Astrocyte of the cerebellum (primary cell): Measurements from ENCODE around the gene POFUT2.

ENCODE experiments used
- DNase-seq: peaks from one replicate; pipeline ENCODE4 v3.0.0-alpha.2; 2011; ENCODE audit warnings: low read depth
- H3K4me3 ChIP-seq: 2 replicates; pipeline ENCODE4 v1.5.1; 2011; ENCODE audit warnings: mild to moderate bottlenecking, low read depth, low read length, moderate library complexity
- in situ Hi-C: cut with HindIII; loops from 2 replicates; pipeline ENCODE4 v1.10.0; 2017; ENCODE audit warnings: low sequenced_read_pairs
- TF ChIP-seq, protein P1 (sequence below): IDR thresholded peaks from 2 replicates; pipeline ENCODE4 v1.5.1; 2012; ENCODE audit warnings: low read length, low read depth, moderate library complexity, mild to moderate bottlenecking; ENCODE audit errors: missing control alignments

POFUT2 gene

GRCh38 chr21:45215213-45215612, 72.5 kb downstream of the POFUT2 start:
- no peak for DNase-seq
- TF ChIP-seq, protein P1, sequence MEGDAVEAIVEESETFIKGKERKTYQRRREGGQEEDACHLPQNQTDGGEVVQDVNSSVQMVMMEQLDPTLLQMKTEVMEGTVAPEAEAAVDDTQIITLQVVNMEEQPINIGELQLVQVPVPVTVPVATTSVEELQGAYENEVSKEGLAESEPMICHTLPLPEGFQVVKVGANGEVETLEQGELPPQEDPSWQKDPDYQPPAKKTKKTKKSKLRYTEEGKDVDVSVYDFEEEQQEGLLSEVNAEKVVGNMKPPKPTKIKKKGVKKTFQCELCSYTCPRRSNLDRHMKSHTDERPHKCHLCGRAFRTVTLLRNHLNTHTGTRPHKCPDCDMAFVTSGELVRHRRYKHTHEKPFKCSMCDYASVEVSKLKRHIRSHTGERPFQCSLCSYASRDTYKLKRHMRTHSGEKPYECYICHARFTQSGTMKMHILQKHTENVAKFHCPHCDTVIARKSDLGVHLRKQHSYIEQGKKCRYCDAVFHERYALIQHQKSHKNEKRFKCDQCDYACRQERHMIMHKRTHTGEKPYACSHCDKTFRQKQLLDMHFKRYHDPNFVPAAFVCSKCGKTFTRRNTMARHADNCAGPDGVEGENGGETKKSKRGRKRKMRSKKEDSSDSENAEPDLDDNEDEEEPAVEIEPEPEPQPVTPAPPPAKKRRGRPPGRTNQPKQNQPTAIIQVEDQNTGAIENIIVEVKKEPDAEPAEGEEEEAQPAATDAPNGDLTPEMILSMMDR: no peak
- in situ Hi-C loops: no loop called here
- H3K4me3 ChIP-seq: no peak overlapping the region
